K562 (cell line): ENCODE data around the gene DAZAP1. TPM values are rescaled to one million over a fixed set of nuclear protein-coding genes. Genes with fewer than 3 reads are reported as not detected.

Experiments used
- polyA plus RNA-seq, 8 experiments: library from polyadenylated mRNA; depleted of rRNA in 4 of 8; stranded (reverse) in 5 of 8; unstranded in 3 of 8; fragments of >200 nt; fragmentation: Nextera tagmentation in 2 of 8; fragmentation: Illumina TruSeq in 1 of 8; extraction: Ambion mirVana in 2 of 8; extraction: Trizol in 1 of 8; gene quantifications; 2 replicates each; pipeline versions ENCODE4 v1.2.1 to v1.2.3, GENCODE V29; 2011 to 2014; ENCODE audit warnings: inconsistent platforms in 1 of 8, missing spikeins in 1 of 8
- total RNA-seq, 7 experiments: library from RNA; depleted of rRNA in 6 of 7; stranded (reverse); fragments of >200 nt in 6 of 7; fragmentation: Illumina TruSeq in 2 of 7; extraction: Trizol in 2 of 7; gene quantifications; 2 replicates each; pipeline versions ENCODE4 v1.2.1 to v1.2.3, GENCODE V29; 2011 to 2021; ENCODE audit warnings: low replicate concordance in 1 of 7
- TF ChIP-seq, protein P1 (sequence below): fragments of 200-600 bp; sonication (generic); IDR thresholded peaks from one replicate; pipeline ENCODE4 v1.6.1; 2012; ENCODE audit warnings: mild to moderate bottlenecking, low read depth, low read length, inconsistent platforms

DAZAP1 gene
- total and polyA plus RNA-seq, 9 of the 15 experiments (the other 6 are each of a cell fraction or from before 2014, with no cell fraction given), result 10.8 to 289 (median 142) TPM

- TF ChIP-seq, protein P1, sequence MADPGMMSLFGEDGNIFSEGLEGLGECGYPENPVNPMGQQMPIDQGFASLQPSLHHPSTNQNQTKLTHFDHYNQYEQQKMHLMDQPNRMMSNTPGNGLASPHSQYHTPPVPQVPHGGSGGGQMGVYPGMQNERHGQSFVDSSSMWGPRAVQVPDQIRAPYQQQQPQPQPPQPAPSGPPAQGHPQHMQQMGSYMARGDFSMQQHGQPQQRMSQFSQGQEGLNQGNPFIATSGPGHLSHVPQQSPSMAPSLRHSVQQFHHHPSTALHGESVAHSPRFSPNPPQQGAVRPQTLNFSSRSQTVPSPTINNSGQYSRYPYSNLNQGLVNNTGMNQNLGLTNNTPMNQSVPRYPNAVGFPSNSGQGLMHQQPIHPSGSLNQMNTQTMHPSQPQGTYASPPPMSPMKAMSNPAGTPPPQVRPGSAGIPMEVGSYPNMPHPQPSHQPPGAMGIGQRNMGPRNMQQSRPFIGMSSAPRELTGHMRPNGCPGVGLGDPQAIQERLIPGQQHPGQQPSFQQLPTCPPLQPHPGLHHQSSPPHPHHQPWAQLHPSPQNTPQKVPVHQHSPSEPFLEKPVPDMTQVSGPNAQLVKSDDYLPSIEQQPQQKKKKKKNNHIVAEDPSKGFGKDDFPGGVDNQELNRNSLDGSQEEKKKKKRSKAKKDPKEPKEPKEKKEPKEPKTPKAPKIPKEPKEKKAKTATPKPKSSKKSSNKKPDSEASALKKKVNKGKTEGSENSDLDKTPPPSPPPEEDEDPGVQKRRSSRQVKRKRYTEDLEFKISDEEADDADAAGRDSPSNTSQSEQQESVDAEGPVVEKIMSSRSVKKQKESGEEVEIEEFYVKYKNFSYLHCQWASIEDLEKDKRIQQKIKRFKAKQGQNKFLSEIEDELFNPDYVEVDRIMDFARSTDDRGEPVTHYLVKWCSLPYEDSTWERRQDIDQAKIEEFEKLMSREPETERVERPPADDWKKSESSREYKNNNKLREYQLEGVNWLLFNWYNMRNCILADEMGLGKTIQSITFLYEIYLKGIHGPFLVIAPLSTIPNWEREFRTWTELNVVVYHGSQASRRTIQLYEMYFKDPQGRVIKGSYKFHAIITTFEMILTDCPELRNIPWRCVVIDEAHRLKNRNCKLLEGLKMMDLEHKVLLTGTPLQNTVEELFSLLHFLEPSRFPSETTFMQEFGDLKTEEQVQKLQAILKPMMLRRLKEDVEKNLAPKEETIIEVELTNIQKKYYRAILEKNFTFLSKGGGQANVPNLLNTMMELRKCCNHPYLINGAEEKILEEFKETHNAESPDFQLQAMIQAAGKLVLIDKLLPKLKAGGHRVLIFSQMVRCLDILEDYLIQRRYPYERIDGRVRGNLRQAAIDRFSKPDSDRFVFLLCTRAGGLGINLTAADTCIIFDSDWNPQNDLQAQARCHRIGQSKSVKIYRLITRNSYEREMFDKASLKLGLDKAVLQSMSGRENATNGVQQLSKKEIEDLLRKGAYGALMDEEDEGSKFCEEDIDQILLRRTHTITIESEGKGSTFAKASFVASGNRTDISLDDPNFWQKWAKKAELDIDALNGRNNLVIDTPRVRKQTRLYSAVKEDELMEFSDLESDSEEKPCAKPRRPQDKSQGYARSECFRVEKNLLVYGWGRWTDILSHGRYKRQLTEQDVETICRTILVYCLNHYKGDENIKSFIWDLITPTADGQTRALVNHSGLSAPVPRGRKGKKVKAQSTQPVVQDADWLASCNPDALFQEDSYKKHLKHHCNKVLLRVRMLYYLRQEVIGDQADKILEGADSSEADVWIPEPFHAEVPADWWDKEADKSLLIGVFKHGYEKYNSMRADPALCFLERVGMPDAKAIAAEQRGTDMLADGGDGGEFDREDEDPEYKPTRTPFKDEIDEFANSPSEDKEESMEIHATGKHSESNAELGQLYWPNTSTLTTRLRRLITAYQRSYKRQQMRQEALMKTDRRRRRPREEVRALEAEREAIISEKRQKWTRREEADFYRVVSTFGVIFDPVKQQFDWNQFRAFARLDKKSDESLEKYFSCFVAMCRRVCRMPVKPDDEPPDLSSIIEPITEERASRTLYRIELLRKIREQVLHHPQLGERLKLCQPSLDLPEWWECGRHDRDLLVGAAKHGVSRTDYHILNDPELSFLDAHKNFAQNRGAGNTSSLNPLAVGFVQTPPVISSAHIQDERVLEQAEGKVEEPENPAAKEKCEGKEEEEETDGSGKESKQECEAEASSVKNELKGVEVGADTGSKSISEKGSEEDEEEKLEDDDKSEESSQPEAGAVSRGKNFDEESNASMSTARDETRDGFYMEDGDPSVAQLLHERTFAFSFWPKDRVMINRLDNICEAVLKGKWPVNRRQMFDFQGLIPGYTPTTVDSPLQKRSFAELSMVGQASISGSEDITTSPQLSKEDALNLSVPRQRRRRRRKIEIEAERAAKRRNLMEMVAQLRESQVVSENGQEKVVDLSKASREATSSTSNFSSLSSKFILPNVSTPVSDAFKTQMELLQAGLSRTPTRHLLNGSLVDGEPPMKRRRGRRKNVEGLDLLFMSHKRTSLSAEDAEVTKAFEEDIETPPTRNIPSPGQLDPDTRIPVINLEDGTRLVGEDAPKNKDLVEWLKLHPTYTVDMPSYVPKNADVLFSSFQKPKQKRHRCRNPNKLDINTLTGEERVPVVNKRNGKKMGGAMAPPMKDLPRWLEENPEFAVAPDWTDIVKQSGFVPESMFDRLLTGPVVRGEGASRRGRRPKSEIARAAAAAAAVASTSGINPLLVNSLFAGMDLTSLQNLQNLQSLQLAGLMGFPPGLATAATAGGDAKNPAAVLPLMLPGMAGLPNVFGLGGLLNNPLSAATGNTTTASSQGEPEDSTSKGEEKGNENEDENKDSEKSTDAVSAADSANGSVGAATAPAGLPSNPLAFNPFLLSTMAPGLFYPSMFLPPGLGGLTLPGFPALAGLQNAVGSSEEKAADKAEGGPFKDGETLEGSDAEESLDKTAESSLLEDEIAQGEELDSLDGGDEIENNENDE, result no peak
- TF ChIP-seq, all 486 proteins: peak for 2
These were observed 52.1 kb downstream of the DAZAP1 start (continued) for GRCh38 chr19:1459479-1459878.
